NB4 (cell line): Measurements from ENCODE around the gene MYO10.

Experiments used
- CTCF ChIP-seq: IDR thresholded peaks from one replicate; pipeline ENCODE4 v1.5.1; 2012; ENCODE audit warnings: low read depth, low read length
- POLR2A ChIP-seq: IDR thresholded peaks from 2 replicates; pipeline ENCODE4 v1.6.1; 2011; ENCODE audit warnings: mild to moderate bottlenecking; ENCODE audit not compliant: insufficient read length; ENCODE audit errors: extremely low read depth
- TF ChIP-seq, protein P1 (sequence below): IDR thresholded peaks from 2 replicates; pipeline ENCODE4 v1.6.1; 2011; ENCODE audit warnings: low read depth, low read length

- TF ChIP-seq CTCF (no peak), POLR2A (no peak)
- TF ChIP-seq, protein P1, sequence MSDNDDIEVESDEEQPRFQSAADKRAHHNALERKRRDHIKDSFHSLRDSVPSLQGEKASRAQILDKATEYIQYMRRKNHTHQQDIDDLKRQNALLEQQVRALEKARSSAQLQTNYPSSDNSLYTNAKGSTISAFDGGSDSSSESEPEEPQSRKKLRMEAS = no peak
Observed at GRCh38 chr5:16639206-16639605, 296.9 kb downstream of the MYO10 start.
